MM.1S (cell line): Measurements from ENCODE around the gene FCN3.

Source experiments
- DNase-seq: peaks from one replicate; pipeline ENCODE4 v3.0.0-alpha.2; 2015
- H2AFZ ChIP-seq: fragments of 300-600 bp; sonication (generic); 2 replicates; pipeline ENCODE4 v1.6.0; 2016; ENCODE audit warnings: antibody characterized with exemption, low read length
- H3F3A ChIP-seq: fragments of 300-600 bp; sonication (generic); 2 replicates; pipeline ENCODE4 v1.6.1; 2016; ENCODE audit warnings: mild to moderate bottlenecking, antibody characterized with exemption, low read length, moderate library complexity, mixed read lengths; ENCODE audit not compliant: insufficient read depth
- H3K27ac ChIP-seq: fragments of 300-600 bp; sonication (generic); 2 replicates; pipeline ENCODE4 v1.5.1; 2016; ENCODE audit warnings: mild to moderate bottlenecking, low read length
- H3K27me3 ChIP-seq: fragments of 300-600 bp; sonication (generic); replicated peaks from 2 replicates; pipeline ENCODE4 v1.6.0; 2016; ENCODE audit warnings: low read length; ENCODE audit not compliant: insufficient read depth
- H3K36me3 ChIP-seq: fragments of 300-600 bp; sonication (generic); replicated peaks from 2 replicates; pipeline ENCODE4 v1.6.1; 2016; ENCODE audit warnings: mild to moderate bottlenecking, low read length, mixed read lengths; ENCODE audit not compliant: insufficient read depth
- H3K4me1 ChIP-seq: fragments of 300-600 bp; sonication (generic); 2 replicates; pipeline ENCODE4 v1.6.1; 2016; ENCODE audit warnings: low read length, mixed read lengths
- H3K4me2 ChIP-seq: fragments of 300-600 bp; sonication (generic); 2 replicates; pipeline ENCODE4 v1.6.0; 2016; ENCODE audit warnings: low read depth, low read length
- H3K4me3 ChIP-seq: fragments of 300-600 bp; sonication (generic); 2 replicates; pipeline ENCODE4 v1.5.1; 2016; ENCODE audit warnings: low read length, mixed read lengths
- H3K79me2 ChIP-seq: fragments of 300-600 bp; sonication (generic); 2 replicates; pipeline ENCODE4 v1.6.1; 2016; ENCODE audit warnings: mixed run types, low read length, mixed read lengths
- H3K9ac ChIP-seq: fragments of 300-600 bp; sonication (generic); 2 replicates; pipeline ENCODE4 v1.6.1; 2016; ENCODE audit warnings: low read length, mixed read lengths
- H3K9me2 ChIP-seq: fragments of 300-600 bp; sonication (generic); replicated peaks from 2 replicates; pipeline ENCODE4 v1.6.1; 2016; ENCODE audit warnings: mild to moderate bottlenecking, low read length, mixed read lengths; ENCODE audit not compliant: insufficient read depth
- H3K9me3 ChIP-seq: fragments of 300-600 bp; sonication (generic); replicated peaks from 2 replicates; pipeline ENCODE4 v1.6.1; 2016; ENCODE audit warnings: mild to moderate bottlenecking, low read length, mixed read lengths; ENCODE audit not compliant: insufficient read depth
- H4K20me1 ChIP-seq: fragments of 300-600 bp; sonication (generic); 2 replicates; pipeline ENCODE4 v1.6.1; 2016; ENCODE audit warnings: mild to moderate bottlenecking, low read length, moderate library complexity, mixed read lengths; ENCODE audit not compliant: insufficient read depth
- CTCF ChIP-seq: fragments of 300-600 bp; sonication (generic); IDR thresholded peaks from 2 replicates; pipeline ENCODE4 v1.5.1; 2016; ENCODE audit warnings: antibody characterized with exemption, low read length, mixed read lengths
- EZH2 ChIP-seq: fragments of 300-600 bp; sonication (generic); optimal IDR thresholded peaks from 2 replicates; pipeline ENCODE3; 2017; ENCODE audit warnings: low read depth, mild to moderate bottlenecking, antibody characterized with exemption, low read length, mixed read lengths
- EZH2phosphoT487 ChIP-seq: fragments of 300-600 bp; sonication (generic); IDR thresholded peaks from 2 replicates; pipeline ENCODE4 v1.6.1; 2018; ENCODE audit warnings: antibody characterized with exemption, low read length

Gene FCN3

GRCh38 chr1:27413004-27413403 is 38.4 kb upstream of the FCN3 start:
- Histone ChIP-seq H3K9me2 (no peaks in the 10 kb centered on the region), H4K20me1 (no peaks in the 10 kb centered on the region), H3F3A (no peaks in the 10 kb centered on the region), H3K27me3 (no peaks in the 10 kb centered on the region), H3K36me3 (no peaks in the 10 kb centered on the region; the same call in 1 of the 2 replicates), H3K27ac (no peak overlapping the region), H3K79me2 (peaks cover 16% of the 10 kb centered on the region), H3K9me3 (no peaks in the 10 kb centered on the region), H3K4me2 (no peak overlapping the region), H3K9ac (no peak overlapping the region), H3K4me1 (peaks cover 7% of the 10 kb centered on the region), H3K4me3 (no peak overlapping the region), H2AFZ (no peak overlapping the region)
- no peak for TF ChIP-seq EZH2phosphoT487
- TF ChIP-seq CTCF, result no peak
- no peak for TF ChIP-seq EZH2
- no peak for DNase-seq

GRCh38 chr1:27412502-27412901 is 37.9 kb upstream of the FCN3 start:
- Histone ChIP-seq H3K9ac (no peak overlapping the region), H3K4me2 (no peak overlapping the region), H3K79me2 (peaks cover 12% of the 10 kb centered on the region), H3K4me3 (no peak overlapping the region), H3K27me3 (no peaks in the 10 kb centered on the region), H3K9me3 (no peaks in the 10 kb centered on the region), H3K9me2 (no peaks in the 10 kb centered on the region), H3K36me3 (no peaks in the 10 kb centered on the region; the same call in 1 of the 2 replicates), H4K20me1 (no peaks in the 10 kb centered on the region), H3K4me1 (peaks cover 4% of the 10 kb centered on the region; the same call in 1 of the 2 replicates), H3F3A (no peaks in the 10 kb centered on the region), H2AFZ (no peak overlapping the region), H3K27ac (no peak overlapping the region)
- no peak for DNase-seq
- TF ChIP-seq CTCF, result no peak
- TF ChIP-seq EZH2, result no peak
- no peak for TF ChIP-seq EZH2phosphoT487

GRCh38 chr1:27410709-27411108 is 36.1 kb upstream of the FCN3 start:
- H4K20me1 ChIP-seq, result no peaks in the 10 kb centered on the region
- peaks cover under 1% of the 10 kb centered on the region; the same call in 1 of the 2 replicates for H3K79me2 ChIP-seq
- H3K27me3 ChIP-seq, result no peaks in the 10 kb centered on the region
- H3F3A ChIP-seq, result no peaks in the 10 kb centered on the region
- no peak overlapping the region for H3K27ac ChIP-seq
- no peaks in the 10 kb centered on the region for H3K9me3 ChIP-seq
- H3K4me1 ChIP-seq, result peaks cover 5% of the 10 kb centered on the region; the same call in 1 of the 2 replicates
- no peak overlapping the region for H3K4me3 ChIP-seq
- TF ChIP-seq EZH2 (no peak), EZH2phosphoT487 (no peak), CTCF (no peak)
- H3K36me3 ChIP-seq, result no peaks in the 10 kb centered on the region; the same call in 1 of the 2 replicates
- H3K9ac ChIP-seq, result no peak overlapping the region
- no peak overlapping the region for H3K4me2 ChIP-seq
- H2AFZ ChIP-seq, result no peak overlapping the region
- H3K9me2 ChIP-seq, result no peaks in the 10 kb centered on the region
- no peak for DNase-seq
